Measurements from ENCODE around the gene CSRNP3.

The CSRNP3 gene

GRCh38 chr2:165623161-165623560, 153.7 kb downstream of the CSRNP3 start:
- no peak overlapping the region for H3K4me3 ChIP-seq (replicated peaks; ENCODE audit: low read depth, low read length)
- DNase-seq (ENCODE audit: extremely low read depth, insufficient read length), result no peak
- H3K27me3 ChIP-seq (replicated peaks; ENCODE audit: control insufficient read depth, insufficient read depth, low read length), result no peaks in the 10 kb centered on the region
- H3K36me3 ChIP-seq (ENCODE audit: control insufficient read depth, insufficient read depth, low read length), result no peaks in the 10 kb centered on the region
- no peak for TF ChIP-seq CTCF (IDR thresholded peaks at IDR 0.05; ENCODE audit: insufficient read depth, low read length, poor library complexity, severe bottlenecking)

GRCh38 chr2:165623783-165624469, 154.4 kb downstream of the CSRNP3 start:
- Histone ChIP-seq H3K27me3 (replicated peaks; ENCODE audit: control insufficient read depth, insufficient read depth, low read length) (no peaks in the 10 kb centered on the region), H3K36me3 (ENCODE audit: control insufficient read depth, insufficient read depth, low read length) (no peaks in the 10 kb centered on the region), H3K4me3 (replicated peaks; ENCODE audit: low read depth, low read length) (no peak overlapping the region)
- TF ChIP-seq CTCF (IDR thresholded peaks at IDR 0.05; ENCODE audit: insufficient read depth, low read length, poor library complexity, severe bottlenecking), result no peak
- no peak for DNase-seq (ENCODE audit: extremely low read depth, insufficient read length)

- Histone ChIP-seq H3K36me3 (ENCODE audit: control insufficient read depth, insufficient read depth, low read length) (no peaks in the 10 kb centered on the region), H3K4me3 (replicated peaks; ENCODE audit: low read depth, low read length) (no peak overlapping the region), H3K27me3 (replicated peaks; ENCODE audit: control insufficient read depth, insufficient read depth, low read length) (no peaks in the 10 kb centered on the region)
- no peak for TF ChIP-seq CTCF (IDR thresholded peaks at IDR 0.05; ENCODE audit: insufficient read depth, low read length, poor library complexity, severe bottlenecking)
- DNase-seq (ENCODE audit: extremely low read depth, insufficient read length), result no peak
Observed at GRCh38 chr2:165624470-165624800, 154.9 kb downstream of the CSRNP3 start.

- no peak for TF ChIP-seq CTCF (IDR thresholded peaks at IDR 0.05; ENCODE audit: insufficient read depth, low read length, poor library complexity, severe bottlenecking)
- H3K27me3 ChIP-seq (replicated peaks; ENCODE audit: control insufficient read depth, insufficient read depth, low read length), result no peaks in the 10 kb centered on the region
- DNase-seq (ENCODE audit: extremely low read depth, insufficient read length), result no peak
- no peaks in the 10 kb centered on the region for H3K36me3 ChIP-seq (ENCODE audit: control insufficient read depth, insufficient read depth, low read length)
- no peak overlapping the region for H3K4me3 ChIP-seq (replicated peaks; ENCODE audit: low read depth, low read length)
Observed at GRCh38 chr2:165627470-165627869, 158.0 kb downstream of the CSRNP3 start.

GRCh38 chr2:165629776-165630175, 160.3 kb downstream of the CSRNP3 start:
- H3K4me3 ChIP-seq (replicated peaks; ENCODE audit: low read depth, low read length), result no peak overlapping the region
- H3K36me3 ChIP-seq (ENCODE audit: control insufficient read depth, insufficient read depth, low read length), result no peaks in the 10 kb centered on the region
- no peak for TF ChIP-seq CTCF (IDR thresholded peaks at IDR 0.05; ENCODE audit: insufficient read depth, low read length, poor library complexity, severe bottlenecking)
- no peak for DNase-seq (ENCODE audit: extremely low read depth, insufficient read length)
- H3K27me3 ChIP-seq (replicated peaks; ENCODE audit: control insufficient read depth, insufficient read depth, low read length), result no peaks in the 10 kb centered on the region

GRCh38 chr2:165630236-165630635, 160.7 kb downstream of the CSRNP3 start:
- H3K36me3 ChIP-seq (ENCODE audit: control insufficient read depth, insufficient read depth, low read length), result no peaks in the 10 kb centered on the region
- DNase-seq (ENCODE audit: extremely low read depth, insufficient read length), result no peak
- H3K27me3 ChIP-seq (replicated peaks; ENCODE audit: control insufficient read depth, insufficient read depth, low read length), result no peaks in the 10 kb centered on the region
- no peak overlapping the region for H3K4me3 ChIP-seq (replicated peaks; ENCODE audit: low read depth, low read length)
- TF ChIP-seq CTCF (IDR thresholded peaks at IDR 0.05; ENCODE audit: insufficient read depth, low read length, poor library complexity, severe bottlenecking), result no peak
